Measurements from ENCODE around the gene LCN2. TPM values are rescaled to one million over a fixed set of nuclear protein-coding genes. Genes with fewer than 3 reads are reported as not detected.

LCN2 gene
- total RNA-seq, 4 donors from 2014 or later: 0.58 to 222 (median 1.4) TPM; not detected in 1

GRCh38 chr9:128145951-128146351 is 3.3 kb upstream of the LCN2 start:
- WGBS, 2 donors (ENCODE audit: low coverage in 1 of 2): 60 to 80% methylated on average over 1 to 2 of the region's 13 CpGs
- no peak for ATAC-seq
- no peaks in the 10 kb centered on the region for H3K9me3 ChIP-seq
- H3K27me3 ChIP-seq: no peaks in the 10 kb centered on the region
- peaks cover 0 to 11% (median 6%) of the 10 kb centered on the region in 3 donors for H3K4me1 ChIP-seq
- TF ChIP-seq POLR2AphosphoS5 (IDR thresholded peaks at IDR 0.05): no peak
- no peak for TF ChIP-seq EP300 (IDR thresholded peaks at IDR 0.05)
- TF ChIP-seq, protein P1, sequence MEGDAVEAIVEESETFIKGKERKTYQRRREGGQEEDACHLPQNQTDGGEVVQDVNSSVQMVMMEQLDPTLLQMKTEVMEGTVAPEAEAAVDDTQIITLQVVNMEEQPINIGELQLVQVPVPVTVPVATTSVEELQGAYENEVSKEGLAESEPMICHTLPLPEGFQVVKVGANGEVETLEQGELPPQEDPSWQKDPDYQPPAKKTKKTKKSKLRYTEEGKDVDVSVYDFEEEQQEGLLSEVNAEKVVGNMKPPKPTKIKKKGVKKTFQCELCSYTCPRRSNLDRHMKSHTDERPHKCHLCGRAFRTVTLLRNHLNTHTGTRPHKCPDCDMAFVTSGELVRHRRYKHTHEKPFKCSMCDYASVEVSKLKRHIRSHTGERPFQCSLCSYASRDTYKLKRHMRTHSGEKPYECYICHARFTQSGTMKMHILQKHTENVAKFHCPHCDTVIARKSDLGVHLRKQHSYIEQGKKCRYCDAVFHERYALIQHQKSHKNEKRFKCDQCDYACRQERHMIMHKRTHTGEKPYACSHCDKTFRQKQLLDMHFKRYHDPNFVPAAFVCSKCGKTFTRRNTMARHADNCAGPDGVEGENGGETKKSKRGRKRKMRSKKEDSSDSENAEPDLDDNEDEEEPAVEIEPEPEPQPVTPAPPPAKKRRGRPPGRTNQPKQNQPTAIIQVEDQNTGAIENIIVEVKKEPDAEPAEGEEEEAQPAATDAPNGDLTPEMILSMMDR (IDR thresholded peaks at IDR 0.05): no peak
- no peak for TF ChIP-seq POLR2A (IDR thresholded peaks at IDR 0.05)
- H3K36me3 ChIP-seq: no peaks in the 10 kb centered on the region
- H3K27ac ChIP-seq: no peak overlapping the region
- no peak overlapping the region for H3K4me3 ChIP-seq

GRCh38 chr9:128146591-128147120 is 2.6 kb upstream of the LCN2 start:
- 88 to 94% methylated on average over 3 of the region's 8 CpGs for WGBS, 2 donors (ENCODE audit: low coverage in 1 of 2)
- TF ChIP-seq POLR2AphosphoS5 (IDR thresholded peaks at IDR 0.05) (no peak), POLR2A (IDR thresholded peaks at IDR 0.05) (no peak), EP300 (IDR thresholded peaks at IDR 0.05) (no peak)
- TF ChIP-seq, protein P1 (IDR thresholded peaks at IDR 0.05): no peak
- no peaks in the 10 kb centered on the region for H3K27me3 ChIP-seq

GRCh38 chr9:128148509-128149000 is 698 bp upstream of the LCN2 start:
- Histone ChIP-seq H3K36me3 (no peaks in the 10 kb centered on the region), H3K27me3 (no peaks in the 10 kb centered on the region), H3K27ac (no peak overlapping the region), H3K4me1 (peaks cover 0 to 11% (median 6%) of the 10 kb centered on the region in 3 donors), H3K4me3 (no peak overlapping the region), H3K9me3 (no peaks in the 10 kb centered on the region)
- ATAC-seq: no peak
- TF ChIP-seq POLR2AphosphoS5 (IDR thresholded peaks at IDR 0.05): no peak
- no peak for TF ChIP-seq EP300 (IDR thresholded peaks at IDR 0.05)
- TF ChIP-seq, protein P1 (IDR thresholded peaks at IDR 0.05): no peak
- TF ChIP-seq POLR2A (IDR thresholded peaks at IDR 0.05): no peak
- WGBS, 2 donors (ENCODE audit: low coverage in 1 of 2): no CpG with 5 or more reads among the region's 5 CpGs

More at GRCh38 chr9:128146591-128147120, 2.6 kb upstream of the LCN2 start:
- no peak overlapping the region for H3K4me3 ChIP-seq
- peaks cover 0 to 11% (median 6%) of the 10 kb centered on the region in 3 donors for H3K4me1 ChIP-seq
- H3K9me3 ChIP-seq: no peaks in the 10 kb centered on the region
- H3K36me3 ChIP-seq: no peaks in the 10 kb centered on the region
- ATAC-seq: no peak
- no peak overlapping the region for H3K27ac ChIP-seq

GRCh38 chr9:128149951-128150593 is 819 bp downstream of the LCN2 start:
- H3K27ac ChIP-seq: no peak overlapping the region
- no peaks in the 10 kb centered on the region for H3K27me3 ChIP-seq
- no peak for ATAC-seq
- WGBS, 2 donors (ENCODE audit: low coverage in 1 of 2): 45 to 83% methylated on average over 1 to 7 of the region's 11 CpGs
- peaks cover 0 to 11% (median 6%) of the 10 kb centered on the region in 3 donors for H3K4me1 ChIP-seq
- H3K9me3 ChIP-seq: no peaks in the 10 kb centered on the region
- TF ChIP-seq POLR2A (IDR thresholded peaks at IDR 0.05) (no peak), POLR2AphosphoS5 (IDR thresholded peaks at IDR 0.05) (no peak), EP300 (IDR thresholded peaks at IDR 0.05) (no peak)
- TF ChIP-seq, protein P1 (IDR thresholded peaks at IDR 0.05): no peak
- no peaks in the 10 kb centered on the region for H3K36me3 ChIP-seq
- no peak overlapping the region for H3K4me3 ChIP-seq
